Germinal center (tissue), 1 donor: Measurements from ENCODE around the gene EIF3B.
"Not testable (repeated sequence)": the region's sequence is repeated elsewhere in the genome, so short reads cannot be mapped to it uniquely, and the experiment has no call there.

ENCODE experiments used
- DNase-seq: peaks from one replicate; pipeline ENCODE4 v3.0.0; 2012; ENCODE audit warnings: mixed read lengths, low spot score

EIF3B gene

DNA sequence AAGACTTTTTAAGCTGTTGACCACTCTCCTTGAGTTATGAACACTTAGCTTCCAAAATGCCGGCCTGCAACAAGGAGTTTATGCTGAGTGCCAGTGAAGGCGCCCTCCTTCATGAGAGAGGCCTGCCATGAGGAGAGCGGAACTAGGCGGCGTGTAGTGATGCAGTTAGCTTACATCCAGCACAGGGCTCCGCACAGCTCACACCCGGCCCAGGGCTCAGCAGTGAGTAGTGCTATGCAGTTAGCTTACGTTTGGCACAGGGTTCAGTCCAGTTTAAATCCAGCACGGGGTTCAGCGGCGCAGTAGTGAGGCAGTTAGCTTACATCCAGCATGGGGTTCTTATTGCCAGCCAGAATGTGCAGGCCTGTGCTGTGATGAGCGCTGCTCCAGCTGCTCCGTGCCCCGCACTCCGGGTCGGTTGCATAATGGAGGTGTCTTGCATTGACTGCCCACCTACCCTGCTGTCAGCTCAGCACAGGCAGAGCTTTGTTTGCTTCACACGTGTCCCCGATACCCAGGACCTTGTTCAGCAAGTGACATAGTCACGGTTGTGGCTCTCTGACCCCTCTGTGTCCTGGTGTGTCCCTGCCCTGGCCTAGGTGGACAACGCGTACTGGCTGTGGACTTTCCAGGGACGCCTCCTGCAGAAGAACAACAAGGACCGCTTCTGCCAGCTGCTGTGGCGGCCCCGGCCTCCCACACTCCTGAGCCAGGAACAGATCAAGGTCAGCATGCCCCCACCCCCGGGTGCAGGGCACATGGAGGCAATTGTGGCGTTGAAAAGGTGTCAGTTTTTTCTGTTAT, 21.9 kb downstream of the EIF3B start:
- DNase-seq: no peak

DNA sequence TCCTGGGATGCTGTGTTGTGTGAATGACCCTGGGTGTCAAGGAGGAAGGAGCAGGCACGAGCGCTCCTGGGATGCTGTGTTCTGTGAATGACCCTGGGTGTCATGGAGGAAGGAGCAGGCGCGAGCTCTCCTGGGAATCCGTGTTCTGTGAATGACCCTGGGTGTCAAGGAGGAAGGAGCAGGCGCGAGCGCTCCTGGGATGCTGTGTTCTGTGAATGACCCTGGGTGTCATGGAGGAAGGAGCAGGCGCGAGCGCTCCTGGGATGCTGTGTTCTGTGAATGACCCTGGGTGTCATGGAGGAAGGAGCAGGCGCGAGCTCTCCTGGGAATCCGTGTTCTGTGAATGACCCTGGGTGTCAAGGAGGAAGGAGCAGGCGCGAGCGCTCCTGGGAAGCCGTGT, 22.9 kb downstream of the EIF3B start:
- DNase-seq: not testable (repeated sequence)

DNA sequence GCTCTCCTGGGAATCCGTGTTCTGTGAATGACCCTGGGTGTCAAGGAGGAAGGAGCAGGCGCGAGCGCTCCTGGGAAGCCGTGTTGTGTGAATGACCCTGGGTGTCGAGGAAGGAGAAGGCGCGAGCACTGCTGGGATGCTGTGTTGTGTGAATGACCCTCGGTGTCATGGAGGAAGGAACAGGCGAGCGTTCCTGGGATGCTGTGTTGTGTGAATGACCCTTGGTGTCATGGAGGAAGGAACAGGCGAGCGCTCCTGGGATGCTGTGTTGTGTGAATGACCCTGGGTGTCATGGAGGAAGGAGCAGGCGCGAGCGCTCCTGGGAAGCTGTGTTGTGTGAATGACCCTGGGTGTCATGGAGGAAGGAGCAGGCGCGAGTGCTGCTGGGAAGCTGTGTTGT, 23.5 kb downstream of the EIF3B start:
- not testable (repeated sequence) for DNase-seq

DNA sequence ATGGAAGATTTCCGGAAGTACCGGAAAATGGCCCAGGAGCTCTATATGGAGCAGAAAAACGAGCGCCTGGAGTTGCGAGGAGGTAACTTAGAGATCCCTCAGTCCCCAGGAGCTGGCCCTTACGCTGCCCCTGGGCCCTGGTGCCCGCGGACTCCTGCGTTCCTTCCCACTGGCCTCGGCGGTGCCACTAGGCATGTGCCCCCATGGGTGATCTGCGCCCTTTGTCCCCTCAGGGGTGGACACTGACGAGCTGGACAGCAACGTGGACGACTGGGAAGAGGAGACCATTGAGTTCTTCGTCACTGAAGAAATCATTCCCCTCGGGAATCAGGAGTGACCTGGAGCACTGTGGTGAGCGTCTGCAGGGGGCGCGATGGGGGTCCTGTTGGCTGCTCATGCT, 24.5 kb downstream of the EIF3B start:
- DNase-seq: no peak

DNA sequence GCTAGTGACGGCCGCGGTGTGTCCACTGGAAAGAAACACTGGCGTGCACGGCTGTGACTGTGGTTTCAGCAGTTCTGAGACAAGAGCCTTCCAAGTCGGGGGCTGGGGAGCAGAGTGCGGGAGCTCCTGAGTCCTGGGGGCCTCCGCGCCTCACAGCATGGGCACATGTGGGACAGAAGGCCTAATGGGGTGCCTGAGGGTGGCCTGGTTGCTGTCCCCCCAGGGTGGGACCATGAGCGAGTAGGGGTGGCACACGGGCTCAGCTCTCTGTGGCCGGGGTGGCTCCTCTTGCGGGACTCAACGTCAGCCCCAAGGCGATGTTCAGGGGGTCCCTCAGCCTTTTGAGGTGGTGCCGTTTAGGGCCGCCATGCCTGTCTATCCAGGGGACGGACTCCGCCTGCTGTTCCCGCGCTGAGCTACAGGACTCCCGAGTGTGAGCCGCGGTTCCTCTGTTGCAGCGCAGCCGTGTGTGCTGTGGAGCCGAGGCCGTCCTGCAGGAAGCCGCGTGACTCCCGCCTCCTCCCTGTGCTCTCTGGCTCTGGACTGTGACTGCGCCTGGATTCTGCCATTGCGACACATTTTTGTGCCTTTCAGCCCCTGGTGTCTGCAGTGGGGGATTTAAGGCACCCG, 25.3 kb downstream of the EIF3B start:
- no peak for DNase-seq

DNA sequence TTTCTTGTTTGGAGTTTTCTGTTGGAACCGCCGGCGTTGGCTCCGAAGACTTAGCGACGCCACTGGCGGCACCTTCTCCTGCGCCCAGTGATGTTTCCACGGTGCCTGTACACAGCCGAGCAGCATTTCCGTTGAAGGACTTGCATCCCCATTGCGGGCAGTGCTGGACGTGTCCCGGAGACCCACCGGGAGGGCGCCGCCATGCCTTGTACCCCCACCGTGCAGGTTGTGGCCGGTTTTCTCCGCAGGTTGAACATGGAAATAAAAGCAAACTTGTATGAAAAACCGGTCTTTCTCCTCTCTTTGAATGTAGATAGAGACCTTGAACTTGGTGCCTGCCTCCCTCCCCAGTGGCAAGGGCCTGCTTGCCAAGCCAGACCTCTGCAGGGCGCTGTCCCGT, 25.8 kb downstream of the EIF3B start:
- no peak for DNase-seq

DNA sequence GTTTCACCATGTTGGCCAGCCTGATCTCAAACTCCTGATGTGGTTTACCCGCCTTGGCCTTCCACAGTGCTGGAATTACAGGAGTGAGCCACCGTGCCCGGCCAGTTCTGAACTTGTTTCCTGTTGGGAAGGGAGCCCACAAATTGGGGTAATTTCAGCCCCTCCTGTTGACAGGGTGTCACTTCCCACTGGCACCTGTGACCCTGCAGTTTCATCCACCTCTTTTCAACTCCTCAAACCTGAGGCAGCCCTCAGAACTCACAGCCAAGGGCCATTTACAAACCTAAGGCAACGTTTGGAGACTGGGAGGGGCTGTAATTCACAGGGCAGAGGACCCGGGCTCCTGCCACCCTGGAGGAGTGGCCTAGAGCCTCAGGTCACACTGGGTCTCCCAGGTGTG, 26.6 kb downstream of the EIF3B start:
- no peak for DNase-seq

DNA sequence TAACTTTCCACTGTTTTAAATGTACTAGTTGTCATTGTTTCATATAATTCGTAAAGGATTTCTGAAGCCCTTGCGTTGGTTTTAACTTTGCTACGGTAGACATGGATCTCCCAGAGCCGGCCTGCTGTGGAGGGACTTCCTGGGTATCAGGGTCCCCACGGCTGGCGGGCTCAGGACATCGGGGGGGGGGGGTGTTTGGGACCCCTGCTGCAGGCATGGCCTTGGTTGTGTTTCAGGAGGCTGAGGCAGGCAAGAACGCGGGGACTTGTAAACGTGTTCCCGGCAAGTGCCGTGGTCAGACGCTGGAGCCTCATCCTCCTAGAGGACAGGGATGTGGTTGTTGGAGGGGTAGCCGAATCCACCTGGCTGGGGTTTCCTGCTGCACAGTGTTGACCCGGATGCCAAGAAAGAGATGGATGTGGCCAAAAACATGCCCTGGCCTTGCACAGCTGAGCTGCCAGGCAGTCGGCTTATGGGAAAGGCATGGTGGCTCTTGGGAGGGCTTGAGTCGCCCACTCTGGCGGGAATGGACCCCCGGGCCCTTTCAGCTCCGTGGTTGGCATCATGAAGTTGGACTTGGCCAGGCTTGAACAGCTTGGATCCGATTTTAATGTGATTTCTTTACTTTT, 27.4 kb downstream of the EIF3B start:
- DNase-seq: no peak

DNA sequence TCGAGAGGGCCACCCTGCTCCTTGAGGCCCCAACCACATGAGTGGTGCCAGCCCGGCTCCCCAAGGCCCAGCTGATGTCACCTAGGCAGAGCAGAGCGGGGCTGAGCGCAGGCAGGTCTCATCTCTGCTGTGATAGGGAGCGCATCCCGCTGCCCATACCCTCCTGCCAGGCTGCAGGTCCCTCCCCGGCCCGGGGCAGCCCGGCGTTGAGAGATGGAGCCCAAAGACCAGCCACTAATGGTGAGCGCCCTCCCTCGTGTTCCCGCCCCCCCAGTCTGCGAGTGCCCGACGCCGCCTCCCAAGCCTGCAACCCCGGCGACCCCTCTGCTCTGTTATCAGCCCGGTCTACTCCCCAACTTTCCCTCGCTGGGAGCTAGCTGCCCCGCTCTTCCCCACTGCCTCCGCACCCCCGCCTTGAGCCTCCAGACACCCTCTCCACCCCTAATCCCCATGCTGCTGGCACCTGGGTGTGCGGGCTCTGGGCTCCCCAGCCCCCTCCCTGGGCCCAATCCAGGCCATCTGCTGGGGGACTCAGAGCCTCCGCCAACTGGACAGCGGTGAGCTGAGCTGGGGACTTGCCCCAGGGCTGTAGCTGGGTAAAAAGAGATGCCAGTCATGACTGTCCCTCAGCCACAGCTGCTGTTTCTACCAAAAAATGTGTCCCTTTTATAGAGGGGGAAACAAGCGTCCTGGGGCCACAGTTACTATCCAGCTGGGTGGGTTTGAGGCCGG, 29.1 kb downstream of the EIF3B start:
- DNase-seq: no peak

DNA sequence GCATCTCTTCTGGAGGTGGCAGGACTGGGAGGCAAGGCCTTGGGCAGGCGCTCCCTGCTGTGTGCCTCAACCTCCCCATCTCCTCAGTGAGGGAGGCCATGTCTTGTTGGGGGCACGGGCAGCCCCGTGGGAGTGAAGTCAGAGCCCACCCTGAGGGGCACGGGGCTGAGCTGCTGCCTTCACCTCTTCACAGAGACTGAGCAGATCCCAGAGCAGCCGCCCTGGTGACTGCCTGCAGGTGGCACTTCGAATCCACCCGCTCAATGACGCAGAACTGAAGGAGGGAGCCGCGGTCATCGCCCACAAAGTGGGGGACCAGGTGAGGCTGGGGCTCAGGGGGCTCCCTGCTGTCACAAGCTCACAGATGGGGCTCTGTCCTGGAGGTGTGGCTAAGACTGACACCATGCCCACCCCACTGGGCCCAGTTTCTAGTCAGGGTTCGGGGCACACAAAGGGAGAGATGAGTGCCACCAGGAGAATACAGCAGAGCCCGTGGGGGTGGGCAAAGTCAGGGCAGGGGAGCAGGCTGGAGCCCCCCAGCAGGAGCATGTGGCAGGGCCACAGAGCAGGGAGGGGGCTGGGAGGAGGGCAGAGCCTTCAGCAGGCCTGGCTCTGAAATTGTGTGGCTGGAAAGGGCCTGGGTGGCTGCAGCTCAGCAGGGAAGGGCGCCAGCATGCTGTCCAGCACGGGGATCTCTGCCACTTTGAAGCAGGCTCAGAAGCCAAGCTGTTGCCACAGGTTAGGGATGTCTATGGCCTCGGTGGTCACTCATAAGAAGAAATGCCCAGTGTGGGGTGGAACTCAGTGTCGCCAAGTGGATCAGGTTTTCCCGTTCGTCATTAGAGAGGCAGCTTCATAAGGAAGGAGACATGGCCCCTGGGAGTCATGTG, 30.0 kb downstream of the EIF3B start:
- no peak for DNase-seq

DNA sequence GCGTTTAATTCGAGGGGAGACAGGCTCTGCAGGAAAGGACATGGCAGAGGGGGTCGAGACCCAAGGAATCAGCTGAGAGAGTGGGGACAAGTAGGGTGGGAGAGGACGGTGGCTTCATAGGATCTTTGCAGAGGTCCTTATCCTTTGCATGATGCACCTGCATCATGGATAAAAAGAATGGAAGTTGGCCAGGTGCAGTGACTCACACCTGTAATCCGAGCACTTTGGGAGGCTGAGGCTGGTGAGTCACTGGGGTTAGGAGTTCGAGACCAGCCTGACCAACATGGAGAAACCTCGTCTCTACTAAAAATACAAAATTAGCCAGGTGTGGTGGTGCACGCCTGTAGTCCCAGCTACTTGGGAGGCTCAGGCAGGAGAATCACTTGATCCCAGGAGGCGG, 31.5 kb downstream of the EIF3B start:
- DNase-seq: not testable (repeated sequence)

DNA sequence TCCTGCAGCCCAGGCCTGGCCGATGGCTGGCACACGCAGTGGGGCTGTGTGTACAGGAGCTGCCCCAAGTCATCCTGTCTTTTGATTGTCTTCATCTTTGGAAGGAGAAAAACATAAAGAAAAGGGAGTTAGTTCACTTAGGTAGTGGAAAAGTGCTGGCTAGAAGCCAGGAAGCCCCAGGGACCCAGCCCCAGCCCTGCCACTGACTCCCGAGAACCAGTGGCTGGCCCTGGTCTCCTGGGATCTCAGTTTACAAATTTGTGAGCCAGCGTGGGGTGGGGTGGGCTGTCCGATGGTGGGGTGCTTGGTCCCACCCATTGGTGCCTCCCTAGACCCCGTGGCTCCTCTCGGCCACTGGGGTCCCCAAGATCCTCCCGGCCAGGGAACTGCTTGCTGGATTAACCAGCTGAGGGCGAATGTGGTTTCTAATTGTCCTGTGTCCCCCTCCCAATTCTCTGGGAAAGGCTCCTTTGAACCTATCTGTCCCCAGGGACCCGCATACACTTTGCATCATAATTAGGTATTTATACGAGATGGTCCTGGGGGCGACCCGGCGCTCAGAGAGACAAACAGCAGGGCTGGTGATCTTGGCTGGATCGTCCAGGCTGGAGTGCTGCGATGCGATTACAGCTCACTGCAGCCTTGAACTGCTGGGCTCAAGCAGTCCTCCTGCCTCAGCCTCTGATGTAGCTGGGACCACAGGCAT, 32.5 kb downstream of the EIF3B start:
- no peak for DNase-seq

DNA sequence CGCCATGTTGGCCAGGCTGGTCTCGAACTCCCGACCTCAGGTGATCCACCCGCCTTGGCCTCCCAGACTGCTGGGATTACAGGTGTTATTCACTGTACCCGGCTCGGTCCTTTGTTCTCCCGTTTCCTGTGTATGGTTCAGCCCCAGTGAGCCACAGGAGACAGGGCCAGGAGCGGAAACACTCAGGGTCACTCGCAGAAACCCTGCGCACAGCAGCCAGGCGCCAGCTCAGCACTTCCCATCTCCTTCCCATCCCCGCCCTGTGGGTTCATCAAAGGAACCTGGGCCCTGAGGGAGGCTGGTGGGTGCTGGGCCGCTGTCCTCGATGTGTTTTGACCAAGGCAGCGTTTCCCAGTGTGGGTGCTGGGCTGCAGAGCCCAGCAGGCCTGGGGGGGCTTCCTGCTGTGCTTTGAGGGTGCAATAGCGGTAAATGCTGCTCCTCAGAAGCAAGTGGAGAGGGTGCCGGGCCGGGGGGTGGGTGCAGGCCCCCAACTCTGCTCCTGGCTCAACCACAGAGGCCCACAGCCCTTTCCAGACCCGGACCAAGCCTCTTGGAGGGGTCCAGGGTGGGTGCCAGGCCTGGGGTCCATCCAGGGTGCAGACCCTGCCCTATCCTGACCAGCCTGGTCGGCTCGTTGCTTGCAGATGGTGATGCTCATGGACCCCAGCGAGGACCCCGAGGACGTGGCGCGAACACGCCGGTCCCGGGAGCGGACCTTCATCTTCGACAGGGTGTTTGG, 33.4 kb downstream of the EIF3B start:
- no peak for DNase-seq

DNA sequence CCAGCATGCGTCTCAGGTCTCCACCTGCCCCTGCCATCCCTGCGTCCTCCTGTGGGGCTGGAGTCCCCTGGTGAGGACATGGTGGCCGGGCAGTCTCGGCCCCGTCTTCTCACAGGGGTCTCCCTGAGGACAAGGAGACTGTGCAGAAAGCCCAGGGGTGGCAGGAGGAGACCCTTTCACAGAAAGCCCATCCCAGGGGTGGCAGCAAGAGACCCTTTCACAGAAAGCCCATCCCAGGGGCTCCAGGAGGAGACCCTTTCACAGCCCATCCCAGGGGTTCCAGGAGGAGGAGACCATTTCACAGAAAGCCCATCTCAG, 34.0 kb downstream of the EIF3B start:
- DNase-seq: no peak

DNA sequence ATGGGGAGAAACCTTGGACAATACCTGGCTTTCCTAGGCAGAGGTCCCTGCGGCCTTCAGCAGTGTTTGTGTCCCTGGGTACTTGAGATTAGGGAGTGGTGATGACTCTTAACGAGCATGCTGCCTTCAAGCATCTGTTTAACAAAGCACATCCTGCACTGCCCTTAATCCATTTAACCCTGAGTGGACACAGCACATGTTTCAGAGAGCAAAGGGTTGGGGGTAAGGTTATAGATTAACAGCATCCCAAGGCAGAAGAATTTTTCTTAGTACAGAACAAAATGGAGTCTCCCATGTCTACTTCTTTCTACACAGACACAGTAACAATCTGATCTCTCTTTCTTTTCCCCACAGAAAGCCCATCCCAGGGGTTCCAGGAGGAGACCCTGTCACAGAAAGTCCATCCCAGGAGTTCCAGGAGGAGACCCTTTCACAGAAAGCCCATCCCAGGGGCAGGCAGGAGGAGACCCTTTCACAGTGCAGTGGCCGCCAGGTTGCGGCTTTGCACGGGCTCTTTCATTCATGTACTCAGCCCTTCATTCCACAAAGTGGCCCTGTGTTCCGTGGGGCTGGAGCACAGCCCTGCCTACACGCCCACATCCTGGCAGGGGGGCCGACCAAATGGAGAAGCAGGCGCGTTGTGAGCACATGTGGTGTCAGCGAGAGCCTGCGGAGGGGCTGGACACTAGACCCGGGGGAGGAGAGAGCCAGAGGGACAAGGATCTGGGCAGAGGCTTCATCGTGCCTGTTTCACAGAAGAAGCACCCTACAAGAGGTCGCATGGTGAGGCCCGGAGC, 35.6 kb downstream of the EIF3B start:
- DNase-seq: not testable (repeated sequence)

DNA sequence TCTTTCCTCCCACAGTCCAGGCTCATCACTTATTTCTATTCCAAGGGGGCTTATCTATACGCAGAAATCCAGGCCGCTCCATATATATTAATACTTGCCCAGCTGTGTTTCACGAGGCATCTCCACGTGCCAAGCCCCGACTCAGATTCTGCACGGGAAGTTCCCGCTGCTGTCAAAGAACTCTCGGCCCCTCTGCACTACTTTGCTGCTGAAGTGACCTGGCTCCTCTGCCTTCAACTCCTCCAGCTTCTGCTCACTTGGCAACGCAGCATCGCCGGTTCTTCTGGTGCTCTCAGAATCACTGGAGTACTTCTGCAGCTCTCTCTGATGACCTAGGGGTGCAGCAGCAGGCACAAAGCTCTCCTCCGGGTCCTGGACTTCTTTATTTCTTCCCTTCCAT, 39.1 kb downstream of the EIF3B start:
- DNase-seq: no peak

DNA sequence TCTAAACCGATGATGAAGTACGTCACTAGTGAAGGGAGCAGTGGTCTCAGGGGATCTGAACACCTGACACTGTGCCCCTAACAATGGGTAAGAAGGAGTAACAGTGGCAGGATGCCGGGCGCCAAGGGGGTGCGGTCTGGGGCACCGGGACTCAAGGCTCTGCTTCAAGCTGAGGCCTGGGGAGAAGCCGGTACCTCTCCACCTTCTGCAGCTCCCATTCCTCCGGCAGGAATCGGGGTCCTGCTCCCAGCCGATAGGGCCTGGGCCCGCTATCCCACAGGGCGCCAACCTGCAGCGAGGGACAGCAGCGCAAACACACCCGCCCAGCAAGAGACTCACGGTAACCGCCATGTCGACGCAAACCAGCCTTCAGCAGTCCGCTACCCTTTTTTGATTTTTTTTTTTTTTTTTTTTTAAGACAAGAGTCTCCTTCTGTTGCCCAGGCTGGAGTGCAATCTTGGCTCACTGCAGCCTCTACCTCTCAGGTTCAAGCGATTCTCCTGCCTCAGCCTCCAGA, 40.0 kb downstream of the EIF3B start:
- no peak for DNase-seq

DNA sequence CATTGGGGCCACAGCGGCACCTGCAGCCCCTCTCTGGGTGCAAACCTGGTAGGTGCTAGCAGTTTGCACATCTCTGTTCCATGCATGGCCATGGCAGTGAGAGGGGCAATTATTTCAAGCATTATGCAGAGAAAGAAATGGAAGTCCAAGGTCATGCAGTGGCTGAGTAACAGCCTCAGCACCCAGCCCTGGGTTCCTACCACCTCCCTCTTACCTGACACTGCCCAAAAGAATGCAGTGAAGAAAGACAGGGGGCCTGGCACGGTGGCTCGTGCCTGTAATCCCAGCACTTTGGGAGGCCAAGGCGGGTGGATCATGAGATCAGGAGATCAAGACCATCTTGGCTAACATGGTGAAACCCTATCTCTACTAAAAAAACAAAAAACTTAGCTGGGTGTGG, 43.9 kb downstream of the EIF3B start:
- no peak for DNase-seq

DNA sequence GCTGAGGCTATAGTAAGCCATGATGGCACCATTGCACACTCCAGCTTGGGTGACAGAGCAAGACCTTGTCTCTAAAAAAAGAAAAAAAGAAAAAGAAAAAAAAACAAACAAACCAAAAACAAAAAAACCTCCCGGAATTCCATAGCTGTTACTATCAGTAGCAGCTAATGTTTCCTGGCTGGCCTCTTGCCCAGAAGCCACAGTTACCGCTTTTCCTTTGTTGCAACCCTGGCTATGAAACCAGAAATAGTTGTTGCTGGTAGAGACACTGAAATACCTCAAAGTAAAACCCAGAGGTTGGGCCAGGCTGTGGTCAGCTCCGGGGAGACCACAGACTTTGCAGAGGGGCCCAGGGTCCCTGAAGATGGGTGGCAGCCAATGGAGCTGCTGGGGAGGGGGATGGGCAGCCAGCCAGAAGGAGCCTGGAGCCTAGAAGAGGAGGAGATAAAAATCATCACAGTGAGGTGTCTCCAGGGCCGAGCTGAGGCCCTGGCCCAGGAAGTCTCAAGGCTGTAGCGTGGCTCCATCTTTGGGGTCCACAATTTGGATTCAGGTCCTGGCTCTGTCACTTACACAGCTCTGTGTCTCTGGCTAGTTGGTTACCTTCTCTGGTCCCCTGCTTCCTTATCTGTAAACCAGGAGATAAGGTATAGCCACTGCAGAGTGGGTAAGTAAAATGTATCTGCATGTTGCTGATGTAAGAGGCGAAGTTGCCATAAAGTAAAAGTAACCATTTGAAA, 45.4 kb downstream of the EIF3B start:
- no peak for DNase-seq
